K562 (cell line): ENCODE data around the gene CPE. TPM values are rescaled to one million over a fixed set of nuclear protein-coding genes. Genes with fewer than 3 reads are reported as not detected.

Experiments used
- ATAC-seq: fragments of 200-7000 bp; cut with Tn5 transposase; 3 replicates; pipeline ENCODE4 v1.9.1; 2020; ENCODE audit warnings: moderate library complexity
- BruUV-seq: library from RNA; stranded (reverse); fragments of 400-500 nt; replicated peaks from 2 replicates; lab custom pipeline; 2021; lab: Mats Ljungman, UMichigan
- CTCF ChIA-PET: fragments of 300-600 bp; formaldehyde crosslinking; extraction: SDS; loops from one replicate; lab custom pipeline; 2021; ENCODE audit warnings: low intra/inter-chr PET ratio; lab: Yijun Ruan, JAX
- POLR2A ChIA-PET: fragments of 300-600, 350-650 bp; sonication (Branson Sonifier 250); formaldehyde crosslinking; extraction: SDS; loops from one replicate; lab custom pipeline; 2021; ENCODE audit warnings: antibody characterized with exemption, inconsistent platforms; lab: Yijun Ruan, JAX
- DNase-seq, 4 experiments: peaks; one replicate each; pipeline versions ENCODE4 v3.0.0 to v3.0.0-alpha.2; 2011 to 2018; ENCODE audit warnings: low spot score in 3 of 4, mixed read lengths in 3 of 4; ENCODE audit errors: extremely low read depth in 1 of 4
- FAIRE-seq: peaks from 2 replicates; lab custom pipeline; 2011; peaks lifted over from hg19 to GRCh38; lab: Jason Lieb, UNC
- H2AFZ ChIP-seq: 2 replicates; pipeline ENCODE4 v1.6.0; 2011; ENCODE audit warnings: low read depth, low read length, control low read depth, inconsistent platforms
- H3K27ac ChIP-seq: fragments of 200-600 bp; 3 replicates; pipeline ENCODE4 v1.8.0; 2011; ENCODE audit warnings: low read depth, mild to moderate bottlenecking, control low read depth, inconsistent platforms, low read length, moderate library complexity, mixed read lengths; ENCODE audit errors: extremely low read depth
- H3K27me3 ChIP-seq, 2 experiments: fragments of 300-600 bp in 1 of 2; 2 replicates in 1 of 2; 3 replicates in 1 of 2; pipeline versions ENCODE4 v1.6.0 to v1.8.0; 2011; ENCODE audit warnings: inconsistent platforms in 2 of 2, low read length in 2 of 2, mild to moderate bottlenecking in 1 of 2, mixed read lengths in 1 of 2, moderate library complexity in 1 of 2; ENCODE audit not compliant: control insufficient read depth in 2 of 2, insufficient read depth in 2 of 2
- H3K36me3 ChIP-seq: fragments of 300-600 bp; 3 replicates; pipeline ENCODE4 v1.8.0; 2011; ENCODE audit warnings: mild to moderate bottlenecking, low read length, inconsistent platforms; ENCODE audit not compliant: control insufficient read depth, insufficient read depth
- H3K4me1 ChIP-seq, 2 experiments: fragments of 200-600 bp in 1 of 2; replicated peaks in 1 of 2; 2 replicates in 1 of 2; 3 replicates in 1 of 2; pipeline versions ENCODE4 v1.5.1 to v1.8.0; 2011; ENCODE audit warnings: inconsistent platforms in 2 of 2, low read length in 2 of 2, mild to moderate bottlenecking in 1 of 2, mixed read lengths in 1 of 2, moderate library complexity in 1 of 2; ENCODE audit not compliant: control insufficient read depth in 2 of 2, insufficient read depth in 2 of 2
- H3K4me2 ChIP-seq: 2 replicates; pipeline ENCODE4 v1.6.1; 2011; ENCODE audit warnings: low read length, control low read depth, inconsistent platforms, mixed read lengths; ENCODE audit not compliant: insufficient read depth
- H3K4me3 ChIP-seq: fragments of 200-600 bp; sonication (generic), shearing (Covaris generic); 2 replicates; pipeline ENCODE4 v1.5.1; 2016; ENCODE audit warnings: control low read depth, inconsistent platforms
- H3K79me2 ChIP-seq: fragments of 200-600 bp; 3 replicates; pipeline ENCODE4 v1.8.0; 2011; ENCODE audit warnings: low read length, inconsistent platforms; ENCODE audit not compliant: control insufficient read depth, insufficient read depth
- H3K9ac ChIP-seq, 2 experiments: 2 replicates each; pipeline versions ENCODE4 v1.6.0 to v1.6.1; 2011; ENCODE audit warnings: low read depth in 2 of 2, low read length in 2 of 2, control low read depth in 1 of 2, inconsistent platforms in 1 of 2, mild to moderate bottlenecking in 1 of 2, mixed read lengths in 1 of 2; ENCODE audit not compliant: insufficient read depth in 1 of 2
- H3K9me1 ChIP-seq: one replicate; pipeline ENCODE4 v1.6.0; 2011; ENCODE audit warnings: inconsistent platforms, mild to moderate bottlenecking, low read length, moderate library complexity; ENCODE audit not compliant: control insufficient read depth, insufficient read depth
- H3K9me3 ChIP-seq: replicated peaks from 2 replicates; pipeline ENCODE4 v1.5.1; 2011; ENCODE audit warnings: low read depth, low read length, inconsistent platforms; ENCODE audit not compliant: control insufficient read depth, insufficient read depth
- H4K20me1 ChIP-seq: replicated peaks from 2 replicates; pipeline ENCODE4 v1.6.1; 2011; ENCODE audit warnings: low read length, inconsistent platforms, mixed read lengths; ENCODE audit not compliant: control insufficient read depth, insufficient read depth
- MBD2 ChIP-seq: sonication (generic); IDR thresholded peaks from 2 replicates; pipeline ENCODE4 v1.6.1; 2016; ENCODE audit warnings: low read depth, borderline replicate concordance
- PTTG1 ChIP-seq: fragments of 450-650 bp; IDR thresholded peaks from 2 replicates; pipeline ENCODE4 v1.6.1; 2016; ENCODE audit warnings: low read depth, mild to moderate bottlenecking, missing genetic modification characterization, missing compliant biosample characterization
- UBTF ChIP-seq, 2 experiments: IDR thresholded peaks; 2 replicates each; pipeline ENCODE4 v1.6.1; 2012; ENCODE audit warnings: improper control_type of control experiment in 2 of 2, low read depth in 2 of 2, low read length in 2 of 2, borderline replicate concordance in 1 of 2
- ZBTB49 ChIP-seq: sonication (generic); formaldehyde crosslinking; IDR thresholded peaks from 2 replicates; pipeline ENCODE4 v1.8.0; 2022; ENCODE audit warnings: missing genetic modification reagents, mild to moderate bottlenecking, borderline replicate concordance
- ZNF197 ChIP-seq: fragments of 200-800 bp; sonication (Bioruptor generic); IDR thresholded peaks from 2 replicates; pipeline ENCODE4 v1.6.1; 2016; ENCODE audit warnings: low read depth, missing genetic modification characterization, missing compliant biosample characterization
- WGBS: fragments of 100-300 bp; shearing (Covaris generic); methylation state at CpG from one replicate; pipeline ENCODE4 v1.1.6; 2016; ENCODE audit warnings: low coverage, mixed read lengths; ENCODE audit not compliant: insufficient coverage; ENCODE audit errors: missing lambda C conversion rate; 5-methylcytosine and 5-hydroxymethylcytosine counted together
- in situ Hi-C: fragments of 300-500 bp; cut with MboI; formaldehyde crosslinking; loops from 4 replicates; pipeline ENCODE4 v1.15.0; 2018; ENCODE audit warnings: inconsistent platforms, mixed read lengths
- intact Hi-C: fragments of 100-400 bp; cut with micrococcal nuclease; formaldehyde crosslinking; loops from 2 replicates; pipeline ENCODE4 v1.14.2; 2022
- polyA plus RNA-seq, 8 experiments: library from polyadenylated mRNA; depleted of rRNA in 4 of 8; stranded (reverse) in 5 of 8; unstranded in 3 of 8; fragments of >200 nt; fragmentation: Nextera tagmentation in 2 of 8; fragmentation: Illumina TruSeq in 1 of 8; extraction: Ambion mirVana in 2 of 8; extraction: Trizol in 1 of 8; gene quantifications; 2 replicates each; pipeline versions ENCODE4 v1.2.1 to v1.2.3, GENCODE V29; 2011 to 2014; ENCODE audit warnings: inconsistent platforms in 1 of 8, missing spikeins in 1 of 8
- total RNA-seq, 7 experiments: library from RNA; depleted of rRNA in 6 of 7; stranded (reverse); fragments of >200 nt in 6 of 7; fragmentation: Illumina TruSeq in 2 of 7; extraction: Trizol in 2 of 7; gene quantifications; 2 replicates each; pipeline versions ENCODE4 v1.2.1 to v1.2.3, GENCODE V29; 2011 to 2021; ENCODE audit warnings: low replicate concordance in 1 of 7

Gene CPE
- total and polyA plus RNA-seq, 9 of the 15 experiments (the other 6 are each of a cell fraction or from before 2014, with no cell fraction given), result 0.04 to 0.16 (median 0.06) TPM; not detected in 4

GRCh38 chr4:165449333-165449732, 70.5 kb downstream of the CPE start (continued):
- TF ChIP-seq ZNF197 (no peak), ZBTB49 (CRISPR knock-in tag) (no peak), MBD2 (no peak)
- TF ChIP-seq, all 486 proteins: peak for 0

- BruUV-seq, result no TSS peak
- Histone ChIP-seq H3K9me1 (no peaks in the 10 kb centered on the region), H3K27ac (no peak overlapping the region), H4K20me1 (no peaks in the 10 kb centered on the region), H3K9ac (no peak overlapping the region), H3K79me2 (no peaks in the 10 kb centered on the region), H3K4me3 (no peak overlapping the region)
- CTCF ChIA-PET, result no interaction called here
- DNase-seq, result no peak
- intact Hi-C loops, result no loop called here
- ATAC-seq, result no peak
- WGBS, result 44% methylated on average over 5 of the region's 5 CpGs
- no peak for FAIRE-seq
- TF ChIP-seq PTTG1 (tag) (no peak), UBTF (IDR thresholded peaks at IDR 0.05; ENCODE audit: borderline replicate concordance in 1 of 2, low read depth in 2 of 2, low read length in 2 of 2) (no peak)
- TF ChIP-seq, all 486 proteins: peak for 0
- in situ Hi-C loops, result no loop called here
- Histone ChIP-seq H3K36me3 (no peaks in the 10 kb centered on the region), H3K4me1 (no peaks in the 10 kb centered on the region), H3K9me3 (no peaks in the 10 kb centered on the region), H2AFZ (no peak overlapping the region), H3K27me3 (no peaks in the 10 kb centered on the region), H3K4me2 (no peak overlapping the region)
- POLR2A ChIA-PET, result no interaction called here
Measured at GRCh38 chr4:165450871-165451270, 72.1 kb downstream of the CPE start.
